A549 (cell line): ENCODE results near the gene LOXHD1. TPM values are rescaled to one million over a fixed set of nuclear protein-coding genes. Genes with fewer than 3 reads are reported as not detected.

Experiments used
- ATAC-seq, 2 experiments: fragments of 200-7000 bp in 1 of 2; fragments of >200 bp in 1 of 2; cut with Nextera tagmentation in 1 of 2; cut with Tn5 transposase in 1 of 2; 3 replicates each; pipeline versions ENCODE4 v1.8.0 to v1.9.1; 2018 to 2020; ENCODE audit warnings: mild to moderate bottlenecking in 1 of 2, moderate library complexity in 1 of 2
- CTCF ChIA-PET: fragments of 300-600 bp; sonication (Branson Sonifier 250); formaldehyde crosslinking; extraction: SDS; loops from one replicate; lab custom pipeline; 2021; ENCODE audit warnings: antibody characterized with exemption, inconsistent platforms; lab: Yijun Ruan, JAX
- POLR2A ChIA-PET: fragments of 350-600 bp; formaldehyde crosslinking; extraction: SDS; loops from one replicate; lab custom pipeline; 2021; ENCODE audit warnings: antibody characterized with exemption, inconsistent platforms; lab: Yijun Ruan, JAX
- DNase-seq, 2 experiments: peaks; one replicate each; pipeline versions ENCODE4 v3.0.0 to v3.0.0-alpha.2; 2011 to 2016; ENCODE audit warnings: low read depth in 1 of 2, low spot score in 1 of 2
- FAIRE-seq: peaks from 2 replicates; lab custom pipeline; 2011; peaks lifted over from hg19 to GRCh38; lab: Jason Lieb, UNC
- H3K27ac ChIP-seq, 2 experiments: fragments of >200 bp; sonication (Bioruptor Twin); formaldehyde crosslinking; 3 replicates each; pipeline ENCODE4 v1.5.1; 2016 to 2017
- H3K4me1 ChIP-seq: fragments of >200 bp; sonication (Bioruptor Twin); formaldehyde crosslinking; 3 replicates; pipeline ENCODE4 v1.6.1; 2016
- H3K4me2 ChIP-seq: fragments of >200 bp; sonication (Bioruptor Twin); formaldehyde crosslinking; 3 replicates; pipeline ENCODE4 v1.6.1; 2016
- H3K4me3 ChIP-seq: fragments of >200 bp; sonication (Bioruptor Twin); formaldehyde crosslinking; 3 replicates; pipeline ENCODE4 v1.5.1; 2016
- H3K9me3 ChIP-seq: fragments of >200 bp; sonication (Bioruptor Twin); formaldehyde crosslinking; 3 replicates; pipeline ENCODE4 v1.6.1; 2016
- CBX2 ChIP-seq: fragments of 200-600 bp; sonication (generic); IDR thresholded peaks from 2 replicates; pipeline ENCODE4 v1.6.1; 2016; ENCODE audit warnings: low read depth, mild to moderate bottlenecking, borderline replicate concordance
- CEBPB ChIP-seq, 2 experiments: fragments of >200 bp in 1 of 2; sonication (Bioruptor Twin) in 1 of 2; formaldehyde crosslinking in 1 of 2; IDR thresholded peaks; 2 replicates each; pipeline ENCODE4 v1.6.1; 2012 to 2016
- CHD2 ChIP-seq: fragments of 150-350 bp; IDR thresholded peaks from 2 replicates; pipeline ENCODE4 v1.6.1; 2014; ENCODE audit warnings: low read length; ENCODE audit not compliant: partially characterized antibody
- EHMT2 ChIP-seq: fragments of 200-600 bp; sonication (generic); IDR thresholded peaks from 2 replicates; pipeline ENCODE4 v1.6.1; 2016; ENCODE audit warnings: antibody characterized with exemption, low read depth, mild to moderate bottlenecking, moderate library complexity
- ELK1 ChIP-seq: fragments of 150-350 bp; IDR thresholded peaks from 2 replicates; pipeline ENCODE4 v1.6.1; 2014; ENCODE audit warnings: low read depth, mild to moderate bottlenecking, low read length
- ESRRA ChIP-seq: fragments of 150-350 bp; IDR thresholded peaks from 2 replicates; pipeline ENCODE4 v1.6.1; 2014; ENCODE audit warnings: mild to moderate bottlenecking, low read length, borderline replicate concordance
- HMGXB4 ChIP-seq: fragments of 250-450 bp; sonication (Bioruptor Pico); IDR thresholded peaks from 2 replicates; pipeline ENCODE4 v1.5.0; 2021; ENCODE audit warnings: mild to moderate bottlenecking, moderate library complexity, borderline replicate concordance
- HOXB13 ChIP-seq: fragments of 250-450 bp; sonication (Bioruptor Pico); IDR thresholded peaks from 2 replicates; pipeline ENCODE4 v1.5.0; 2020; ENCODE audit warnings: low read depth, mild to moderate bottlenecking, moderate library complexity
- KDM5A ChIP-seq: fragments of 200-600 bp; sonication (generic); IDR thresholded peaks from 2 replicates; pipeline ENCODE4 v1.6.1; 2016; ENCODE audit warnings: antibody characterized with exemption, mild to moderate bottlenecking
- MAFK ChIP-seq: fragments of 450-650 bp; IDR thresholded peaks from 2 replicates; pipeline ENCODE4 v1.6.1; 2014; ENCODE audit not compliant: partially characterized antibody
- MAX ChIP-seq: IDR thresholded peaks from 2 replicates; pipeline ENCODE4 v1.6.1; 2012
- MAZ ChIP-seq: fragments of 150-350 bp; IDR thresholded peaks from 2 replicates; pipeline ENCODE4 v1.6.1; 2014; ENCODE audit warnings: antibody characterized with exemption, low read depth, low read length, borderline replicate concordance
- MYC ChIP-seq: IDR thresholded peaks from 2 replicates; pipeline ENCODE4 v1.6.1; 2012; ENCODE audit warnings: mild to moderate bottlenecking, inconsistent platforms, low read length, improper control_type of control experiment, borderline replicate concordance
- NFE2L2 ChIP-seq: fragments of 150-350 bp; conservative IDR thresholded peaks from 2 replicates; pipeline ENCODE4 v1.6.1; 2014; ENCODE audit warnings: low read length
- PHF8 ChIP-seq: fragments of 200-600 bp; sonication (generic); IDR thresholded peaks from 2 replicates; pipeline ENCODE4 v1.6.1; 2016; ENCODE audit warnings: low read depth, mild to moderate bottlenecking, antibody characterized with exemption, moderate library complexity, borderline replicate concordance
- POLR2AphosphoS2 ChIP-seq: conservative IDR thresholded peaks from 2 replicates; pipeline ENCODE4 v1.6.1; 2012; ENCODE audit warnings: low read length, improper control_type of control experiment, inconsistent platforms
- RFX5 ChIP-seq: fragments of 450-650 bp; IDR thresholded peaks from 2 replicates; pipeline ENCODE4 v1.7.1; 2014; ENCODE audit warnings: antibody characterized with exemption, mild to moderate bottlenecking, moderate library complexity
- RNF2 ChIP-seq: fragments of 200-600 bp; sonication (generic); IDR thresholded peaks from 2 replicates; pipeline ENCODE4 v1.6.1; 2016; ENCODE audit warnings: low read depth, mild to moderate bottlenecking, antibody characterized with exemption, moderate library complexity, borderline replicate concordance
- TFCP2L1 ChIP-seq: fragments of 250-450 bp; sonication (Bioruptor Pico); IDR thresholded peaks from 2 replicates; pipeline ENCODE4 v1.5.0; 2021; ENCODE audit warnings: mild to moderate bottlenecking
- WGBS: methylation state at CpG from one replicate; pipeline ENCODE4 v1.1.6; 2017; ENCODE audit errors: missing lambda C conversion rate; 5-methylcytosine and 5-hydroxymethylcytosine counted together
- polyA plus RNA-seq, 4 experiments: library from polyadenylated mRNA; depleted of rRNA in 3 of 4; stranded (reverse); fragments of >200 nt; fragmentation: RNase III in 1 of 4; extraction: RNeasy Plus Mini Kit Qiagen cat#74134 plus additional on column Dnase treatment in 1 of 4; gene quantifications; 2 replicates in 3 of 4; 3 replicates in 1 of 4; pipeline ENCODE4 v1.2.3, GENCODE V29; 2011 to 2017
- TF ChIP-seq, protein P1 (sequence below): fragments of >200 bp; sonication (Bioruptor Twin); formaldehyde crosslinking; IDR thresholded peaks from 3 replicates; pipeline ENCODE4 v1.5.1; 2016
- TF ChIP-seq, protein P2 (sequence below): fragments of 250-450 bp; sonication (Bioruptor Pico); IDR thresholded peaks from 2 replicates; pipeline ENCODE4 v1.5.0; 2020; ENCODE audit warnings: low read depth, mild to moderate bottlenecking, moderate library complexity

The LOXHD1 gene
- polyA plus RNA-seq, 2 of the 4 experiments (the other 2 are of a cell fraction), result not detected

DNA sequence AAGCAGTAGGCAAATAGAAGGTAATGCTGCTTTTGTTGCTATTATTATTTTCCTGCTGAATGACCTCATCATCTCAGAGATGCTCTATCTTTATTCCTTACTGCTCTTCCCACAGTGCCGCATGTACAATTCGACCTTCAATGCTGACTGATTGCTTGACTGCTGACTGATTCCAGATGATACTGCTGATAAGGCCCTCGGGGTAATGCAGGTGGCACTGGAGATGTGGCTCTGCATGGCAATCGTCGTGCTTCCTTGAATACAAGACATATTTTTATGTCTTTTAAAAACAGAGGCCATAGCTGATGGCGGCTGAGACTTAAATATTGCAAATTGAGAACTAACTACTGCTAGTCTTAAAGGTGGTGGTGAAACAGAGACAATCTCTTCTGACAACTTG lies 146.6 kb downstream of the LOXHD1 start (continued):
- no peak for TF ChIP-seq CEBPB (IDR thresholded peaks at IDR 0.05)
- no peak for TF ChIP-seq HMGXB4 (CRISPR knock-in tag)
- TF ChIP-seq ESRRA, result no peak
- TF ChIP-seq EHMT2, result no peak
- TF ChIP-seq POLR2AphosphoS2, result no peak
- no peak for TF ChIP-seq TFCP2L1 (CRISPR knock-in tag)
- TF ChIP-seq RNF2, result no peak
- TF ChIP-seq NFE2L2, result no peak
- TF ChIP-seq, all 56 proteins: peak for 0

- DNase-seq (no peak), FAIRE-seq (no peak), ATAC-seq (no peak)
- ChIA-PET POLR2A (no interaction called here), CTCF (no interaction called here)
- no peak overlapping the region for H3K4me2 ChIP-seq
- no peaks in the 10 kb centered on the region for H3K4me1 ChIP-seq
- no peaks in the 10 kb centered on the region for H3K9me3 ChIP-seq
- WGBS, result 61% methylated on average over 3 of the region's 6 CpGs
- no peak overlapping the region for H3K27ac ChIP-seq
- TF ChIP-seq, protein P1, sequence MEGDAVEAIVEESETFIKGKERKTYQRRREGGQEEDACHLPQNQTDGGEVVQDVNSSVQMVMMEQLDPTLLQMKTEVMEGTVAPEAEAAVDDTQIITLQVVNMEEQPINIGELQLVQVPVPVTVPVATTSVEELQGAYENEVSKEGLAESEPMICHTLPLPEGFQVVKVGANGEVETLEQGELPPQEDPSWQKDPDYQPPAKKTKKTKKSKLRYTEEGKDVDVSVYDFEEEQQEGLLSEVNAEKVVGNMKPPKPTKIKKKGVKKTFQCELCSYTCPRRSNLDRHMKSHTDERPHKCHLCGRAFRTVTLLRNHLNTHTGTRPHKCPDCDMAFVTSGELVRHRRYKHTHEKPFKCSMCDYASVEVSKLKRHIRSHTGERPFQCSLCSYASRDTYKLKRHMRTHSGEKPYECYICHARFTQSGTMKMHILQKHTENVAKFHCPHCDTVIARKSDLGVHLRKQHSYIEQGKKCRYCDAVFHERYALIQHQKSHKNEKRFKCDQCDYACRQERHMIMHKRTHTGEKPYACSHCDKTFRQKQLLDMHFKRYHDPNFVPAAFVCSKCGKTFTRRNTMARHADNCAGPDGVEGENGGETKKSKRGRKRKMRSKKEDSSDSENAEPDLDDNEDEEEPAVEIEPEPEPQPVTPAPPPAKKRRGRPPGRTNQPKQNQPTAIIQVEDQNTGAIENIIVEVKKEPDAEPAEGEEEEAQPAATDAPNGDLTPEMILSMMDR, result no peak
- TF ChIP-seq MAZ, result no peak
- TF ChIP-seq KDM5A, result no peak
- no peak for TF ChIP-seq CHD2
- no peak for TF ChIP-seq HOXB13
- no peak for TF ChIP-seq CBX2
- no peak for TF ChIP-seq MAFK
- TF ChIP-seq, protein P2, sequence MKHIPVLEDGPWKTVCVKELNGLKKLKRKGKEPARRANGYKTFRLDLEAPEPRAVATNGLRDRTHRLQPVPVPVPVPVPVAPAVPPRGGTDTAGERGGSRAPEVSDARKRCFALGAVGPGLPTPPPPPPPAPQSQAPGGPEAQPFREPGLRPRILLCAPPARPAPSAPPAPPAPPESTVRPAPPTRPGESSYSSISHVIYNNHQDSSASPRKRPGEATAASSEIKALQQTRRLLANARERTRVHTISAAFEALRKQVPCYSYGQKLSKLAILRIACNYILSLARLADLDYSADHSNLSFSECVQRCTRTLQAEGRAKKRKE (CRISPR knock-in tag), result no peak
- no peak for TF ChIP-seq ELK1
- TF ChIP-seq RNF2, result no peak
- TF ChIP-seq RFX5, result no peak
- no peak for TF ChIP-seq PHF8
- no peak for TF ChIP-seq HMGXB4 (CRISPR knock-in tag)
- TF ChIP-seq MYC, result no peak
- no peak for TF ChIP-seq MAX
- TF ChIP-seq, all 56 proteins: peak for 0
- no peak overlapping the region for H3K4me3 ChIP-seq
These were observed 147.5 kb downstream of the LOXHD1 start for GRCh38 chr18:46509530-46509929.
